ENCODE results near the gene RORC.
A peak's percentile ranks its signal among the peaks of the same experiment; 100 is the strongest.

RORC gene

DNA sequence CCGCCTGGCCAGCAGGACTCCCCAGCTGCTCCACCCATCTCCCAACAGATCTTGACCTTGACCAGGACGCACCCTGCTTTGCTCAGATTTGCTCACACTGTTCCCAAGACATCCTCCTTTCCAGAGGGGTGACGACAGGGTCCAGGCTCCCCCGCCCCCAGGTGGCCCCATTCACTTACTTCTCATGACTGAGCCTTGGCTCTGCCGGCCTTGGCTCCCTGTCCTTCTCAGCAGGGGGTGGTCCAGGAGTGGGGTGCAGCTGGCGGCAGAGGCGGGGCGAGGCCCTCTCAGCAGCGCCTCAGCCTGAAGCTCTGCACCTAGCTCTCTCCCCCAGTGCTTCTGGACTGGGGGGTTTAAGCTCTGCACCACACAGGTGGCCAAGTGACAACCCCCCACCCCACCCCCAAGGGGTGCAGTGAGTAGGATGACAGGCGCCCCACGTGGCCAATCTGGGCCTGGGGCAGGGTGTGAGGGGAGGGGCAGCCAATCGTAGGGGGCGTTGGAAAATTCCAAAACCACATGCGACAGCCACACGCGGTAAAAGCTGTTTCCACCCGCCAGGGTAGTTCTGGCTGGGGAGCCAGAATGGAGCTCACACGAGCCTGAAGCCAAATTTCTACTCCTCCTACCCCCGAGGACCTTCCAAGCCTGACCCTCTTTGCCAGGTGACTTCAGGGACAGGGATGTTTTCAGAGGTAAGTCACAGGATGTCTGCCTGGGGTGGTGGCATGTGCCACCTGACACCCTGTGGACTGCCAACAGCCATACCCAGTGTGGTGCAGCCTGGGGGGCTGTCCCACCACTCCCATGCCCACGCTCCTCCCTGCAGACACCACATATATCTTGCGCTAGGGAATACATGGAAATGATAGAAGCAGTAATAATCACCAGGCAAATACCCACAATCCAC lies 5.6 kb downstream of the RORC start:
- no peak for DNase-seq

DNA sequence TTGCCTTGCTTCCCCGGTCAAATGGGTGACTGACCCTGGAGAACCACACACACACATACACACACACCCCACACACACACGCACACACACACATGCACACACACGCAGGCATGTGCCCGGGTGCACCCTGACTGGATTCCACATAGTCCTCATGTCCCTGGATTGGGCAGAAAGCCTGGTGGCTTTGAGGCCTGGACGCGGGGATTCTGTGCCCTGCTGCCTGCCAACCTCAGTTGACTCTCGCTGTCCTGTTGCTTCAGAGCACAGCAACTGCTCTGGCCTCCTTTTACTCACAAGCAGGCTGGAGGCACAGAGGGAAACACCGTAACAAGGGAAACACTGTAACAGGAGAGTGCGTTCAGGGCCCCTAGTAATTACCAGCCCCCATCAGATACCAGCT lies 6.4 kb downstream of the RORC start:
- DNase-seq = no peak

- no peak for DNase-seq
Observed at GRCh38 chr1:151823175-151823574, 8.4 kb downstream of the RORC start.

DNA sequence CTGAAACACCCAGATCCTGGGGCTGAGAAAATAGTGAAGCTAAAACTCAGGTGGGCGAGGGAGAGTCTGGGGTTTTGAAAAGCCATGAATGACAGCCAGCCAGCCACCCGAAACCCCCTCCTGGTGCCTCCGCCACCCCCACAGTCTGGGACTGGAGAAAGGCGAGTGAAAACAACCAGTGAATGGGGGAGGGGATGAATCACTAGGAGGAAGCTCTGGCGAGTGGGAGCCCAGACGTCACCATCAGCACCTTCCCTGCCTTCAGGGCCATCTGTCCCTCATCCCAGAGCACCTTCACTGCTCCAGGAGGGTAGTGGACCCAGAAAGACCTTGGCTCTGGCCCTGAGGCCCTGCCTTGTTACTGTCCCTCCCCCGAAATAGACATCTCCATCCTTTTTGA lies 9.2 kb downstream of the RORC start:
- DNase-seq = no peak

DNA sequence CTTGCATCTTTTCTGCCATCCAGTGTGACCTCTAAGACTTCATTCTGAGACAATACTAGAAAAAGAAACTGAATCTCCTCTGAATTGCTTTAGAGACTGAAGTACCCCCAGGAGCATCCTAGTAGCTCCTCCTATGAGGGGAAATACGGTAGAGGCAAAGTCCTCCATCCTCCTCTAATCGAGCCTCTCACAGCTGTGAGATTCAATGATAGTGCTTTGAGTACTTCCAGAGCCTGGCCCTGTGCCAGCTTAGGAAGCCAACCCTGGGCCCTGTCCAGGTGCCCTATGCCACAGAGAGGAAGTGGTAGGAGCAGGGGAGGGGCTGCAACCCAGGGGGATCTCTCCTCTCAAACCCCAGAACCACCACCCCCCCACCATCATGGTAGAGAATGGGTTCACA lies 10.7 kb downstream of the RORC start:
- no peak for DNase-seq

DNA sequence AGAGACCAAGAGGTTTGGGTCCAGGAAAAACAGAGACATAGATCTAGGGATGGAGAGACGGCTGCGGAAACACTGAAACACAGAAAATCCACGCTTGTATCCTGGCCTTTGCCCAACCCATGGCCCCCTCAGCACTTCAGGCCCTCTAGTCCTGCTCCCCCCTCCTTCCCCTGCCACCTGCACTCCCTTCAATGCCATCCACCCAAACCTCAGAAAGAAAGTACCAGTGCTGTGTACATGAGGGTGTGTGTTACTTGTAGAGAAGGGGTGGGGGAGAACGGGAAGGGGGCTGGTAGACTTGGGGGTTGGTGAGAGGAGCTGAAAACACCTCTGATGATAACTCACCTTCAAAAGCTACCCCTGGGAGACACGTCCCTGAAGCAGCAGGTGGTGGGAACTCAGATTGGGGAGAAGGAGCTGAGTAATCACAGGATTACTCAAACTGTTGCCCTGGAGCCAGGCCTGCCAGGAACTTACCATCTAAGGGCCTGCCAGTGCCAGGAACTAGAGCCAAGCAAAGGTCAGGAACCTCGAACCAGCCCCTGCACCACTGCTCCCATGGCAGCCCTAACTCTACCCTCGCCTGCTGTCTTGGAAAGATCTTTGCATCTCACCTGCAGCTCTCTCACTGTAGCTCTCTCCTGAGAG lies 11.5 kb downstream of the RORC start:
- no peak for DNase-seq

- no peak for DNase-seq
Observed at GRCh38 chr1:151819227-151819835, 12.3 kb downstream of the RORC start.

- no peak for DNase-seq
Observed at GRCh38 chr1:151817353-151817730, 14.3 kb downstream of the RORC start.

- no peak for DNase-seq
Observed at GRCh38 chr1:151816548-151817352, 14.9 kb downstream of the RORC start.

- DNase-seq = peak; percentile 15
Observed at GRCh38 chr1:151815716-151816327, 15.8 kb downstream of the RORC start.

DNA sequence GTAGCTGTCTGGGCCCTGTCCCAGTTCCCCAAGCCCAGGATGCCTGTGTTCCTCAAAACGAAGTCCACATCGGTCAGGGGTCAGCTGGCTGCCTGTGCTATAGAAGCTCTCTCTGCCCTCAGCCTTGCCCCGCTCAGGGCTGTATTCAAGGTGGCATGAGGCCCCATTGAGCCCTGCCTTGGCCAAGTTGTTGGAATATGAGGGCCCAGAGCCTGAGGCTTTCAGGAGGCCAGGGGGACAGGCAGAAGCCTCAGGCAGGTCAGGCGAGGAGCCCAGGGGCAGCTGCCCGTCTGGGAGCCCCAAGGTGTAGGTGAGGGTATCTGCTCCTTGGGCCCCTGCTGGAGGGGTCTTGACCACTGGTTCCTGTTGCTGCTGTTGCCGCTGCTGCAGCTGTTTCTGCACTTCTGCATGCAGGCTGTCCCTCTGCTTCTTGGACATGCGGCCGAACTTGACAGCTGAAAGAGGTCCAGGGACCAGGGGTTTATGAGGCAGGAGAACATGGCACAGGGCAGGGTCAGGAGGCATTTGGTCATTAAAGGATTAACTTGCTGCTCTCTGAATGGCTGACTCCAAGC lies 16.5 kb downstream of the RORC start:
- DNase-seq = no peak

DNA sequence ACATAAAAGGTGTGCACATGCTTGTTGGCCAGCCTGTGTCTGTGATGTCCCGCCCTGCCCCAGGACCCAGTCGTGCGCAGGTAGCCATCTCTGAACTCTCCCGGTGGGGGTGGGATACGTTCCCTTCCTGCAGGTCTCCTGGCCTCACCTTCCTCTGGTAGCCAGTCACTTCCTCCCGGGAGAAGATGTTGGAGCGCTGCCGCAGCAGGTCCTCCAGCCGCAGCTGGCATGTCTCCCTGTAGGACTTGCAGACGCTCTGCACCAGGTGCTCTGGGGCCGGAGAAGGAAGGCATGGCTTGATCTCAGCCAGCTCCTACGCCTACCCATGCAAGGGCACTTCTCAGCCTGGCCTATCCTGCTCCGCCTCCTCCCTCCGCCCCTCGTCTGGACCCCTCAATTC lies 17.2 kb downstream of the RORC start:
- DNase-seq = no peak

GRCh38 chr1:151813271-151813977 lies 18.2 kb downstream of the RORC start:
- no peak for DNase-seq

- no peak for DNase-seq
Observed at GRCh38 chr1:151811181-151811580, 20.4 kb downstream of the RORC start.

DNA sequence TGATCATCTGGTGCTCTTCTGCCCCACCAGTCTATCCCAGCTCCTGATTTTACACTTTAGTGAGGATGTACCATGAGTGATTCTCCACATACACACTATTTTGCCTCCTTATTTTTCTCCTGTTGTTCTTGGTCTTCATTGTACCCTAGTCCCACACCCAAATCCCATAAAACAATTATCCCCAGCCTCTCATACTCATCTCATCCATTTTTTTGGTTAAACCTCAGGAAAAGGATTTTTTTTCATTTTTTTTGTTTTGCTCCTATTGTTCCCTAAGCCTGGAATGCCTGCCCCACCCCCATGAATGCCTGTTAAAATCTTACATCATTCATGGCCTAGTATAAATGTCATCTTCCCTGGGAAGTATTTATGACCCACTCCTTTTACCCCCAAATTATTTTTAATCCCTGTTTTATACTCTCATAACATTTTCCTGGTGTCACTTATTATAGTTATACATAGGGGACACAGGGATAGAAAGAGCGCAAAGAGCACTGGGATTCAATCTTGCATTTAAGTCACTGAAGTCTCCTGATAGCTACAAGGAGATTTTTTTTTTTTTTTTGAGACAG lies 21.5 kb downstream of the RORC start:
- DNase-seq = no peak

DNA sequence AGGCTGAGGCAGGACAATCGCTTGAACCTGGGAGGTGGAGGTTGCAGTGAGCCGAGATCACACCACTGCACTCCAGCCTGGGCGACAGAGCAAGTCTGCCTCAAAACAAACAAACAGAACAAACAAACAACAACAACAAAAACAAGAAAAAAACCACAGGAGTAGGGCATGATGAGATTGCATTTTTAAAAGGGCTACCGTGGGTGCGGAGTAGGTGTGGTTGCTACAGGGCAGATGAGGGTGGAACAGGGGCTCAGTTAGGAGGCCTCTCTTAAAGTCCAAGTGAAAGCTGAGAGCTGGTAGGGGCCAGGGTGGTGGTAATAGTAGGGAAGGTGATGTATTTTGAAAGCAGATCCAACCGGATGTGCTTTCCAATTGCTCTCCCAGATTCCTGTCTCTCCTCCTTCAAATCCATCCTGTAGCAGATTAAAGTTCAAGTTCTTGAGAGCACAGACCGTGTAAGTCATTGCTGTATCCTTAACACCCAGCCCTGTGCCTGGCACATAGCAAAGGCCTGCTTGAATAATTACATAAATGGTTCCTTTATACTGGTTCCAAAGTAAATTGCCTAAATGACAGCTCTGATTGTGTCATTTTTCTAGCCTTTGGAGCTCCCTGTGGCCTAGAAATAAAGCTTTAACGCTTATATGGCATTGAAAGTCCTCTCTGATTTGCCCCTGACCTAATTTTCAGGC lies 22.2 kb downstream of the RORC start:
- DNase-seq = no peak

DNA sequence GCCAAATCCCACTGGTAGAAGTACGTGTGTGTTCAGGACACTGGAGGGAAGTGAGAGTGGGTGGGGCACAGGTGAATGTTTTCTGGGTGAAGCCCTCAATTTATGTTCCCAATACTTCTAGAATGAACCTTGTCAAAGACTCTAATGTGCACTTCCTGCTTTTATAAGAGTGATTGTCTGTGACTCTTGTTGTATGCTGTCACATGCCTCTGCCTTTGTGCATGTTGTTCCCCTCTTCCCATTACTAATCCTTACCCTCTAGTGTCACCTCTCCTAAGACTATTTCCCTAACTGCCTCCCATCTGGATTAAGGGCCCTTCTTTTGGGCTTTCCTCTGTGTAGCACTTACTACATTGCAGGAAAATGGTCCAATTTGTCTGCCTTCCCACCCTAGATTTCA lies 23.8 kb downstream of the RORC start:
- no peak for DNase-seq

- no peak for DNase-seq
Observed at GRCh38 chr1:151807131-151807530, 24.5 kb downstream of the RORC start.

DNA sequence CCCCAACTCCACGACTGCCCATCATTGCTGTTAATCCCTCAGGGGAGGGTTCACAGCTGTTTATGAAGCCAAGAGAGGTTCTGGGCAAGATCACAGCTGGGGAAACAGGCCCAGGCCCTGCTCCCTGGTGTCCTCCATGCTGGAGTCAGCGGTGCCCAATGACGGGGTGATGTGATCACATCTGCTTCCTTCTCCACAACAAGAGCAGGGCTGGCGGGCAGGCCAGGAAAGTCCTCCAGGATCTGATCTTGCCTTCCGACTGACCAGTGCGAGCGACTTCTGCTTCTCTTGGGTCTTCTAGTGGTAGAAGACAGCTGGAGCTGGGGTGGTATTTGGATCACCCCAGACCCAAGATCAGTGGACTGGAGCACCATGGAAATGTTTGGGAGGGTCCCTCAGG lies 25.4 kb downstream of the RORC start:
- no peak for DNase-seq

DNA sequence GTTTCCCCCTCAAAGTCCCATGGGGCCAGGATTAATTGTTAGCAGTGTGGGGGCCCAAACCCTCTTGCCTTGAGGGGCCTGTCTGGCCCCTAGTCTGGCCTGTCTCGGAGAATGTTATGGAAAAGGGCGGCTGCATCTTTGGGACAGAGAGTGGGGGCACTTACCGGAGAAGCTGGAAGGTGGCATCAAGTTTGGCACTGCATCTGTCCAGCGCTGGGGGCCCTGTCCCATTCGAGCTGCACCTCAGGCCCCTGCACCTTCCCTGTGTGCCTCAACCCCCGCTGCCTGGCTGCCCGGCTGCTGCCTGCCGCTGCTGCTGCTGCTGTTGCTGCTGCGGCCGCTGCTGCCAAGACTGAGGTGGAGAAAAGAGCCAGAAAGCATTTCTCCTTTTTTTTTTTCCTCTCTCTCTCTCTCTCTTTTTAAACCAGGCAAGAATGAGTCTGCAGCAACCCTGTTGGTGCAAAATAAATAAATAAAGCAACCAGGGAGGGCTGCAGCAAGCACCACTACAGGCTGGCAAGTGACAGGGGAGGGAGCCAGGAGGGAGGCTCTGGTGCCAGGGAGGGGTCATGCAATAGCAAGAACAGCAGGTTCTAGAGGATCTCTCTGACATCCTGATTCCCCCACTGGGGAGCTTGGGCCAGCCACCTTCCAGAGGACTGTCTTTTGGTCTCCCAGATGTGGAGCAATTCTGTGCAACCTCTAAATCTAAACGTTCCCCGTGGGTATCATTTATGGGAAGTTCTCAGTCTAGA lies 26.4 kb downstream of the RORC start, which contains the start of gene LINGO4:
Gene LINGO4, minus strand, starts transcription at position 354 of the 755 bp plus-strand sequence. CDS start 2,715 bp downstream, outside the sequence.
- no peak for DNase-seq
